Keratinocyte (primary cell): ENCODE measurements around the gene HNRNPA2B1. TPM values are rescaled to one million over a fixed set of nuclear protein-coding genes. Genes with fewer than 3 reads are reported as not detected.

Experiments used
- DNase-seq: peaks from one replicate; pipeline ENCODE4 v3.0.0-alpha.2; 2011; ENCODE audit warnings: low read depth, missing footprints, low spot score
- FAIRE-seq: peaks from 2 replicates; lab custom pipeline; 2011; peaks lifted over from hg19 to GRCh38; lab: Jason Lieb, UNC
- H2AFZ ChIP-seq: 2 replicates; pipeline ENCODE4 v1.6.0; 2012; ENCODE audit warnings: low read length, control low read depth, inconsistent platforms; ENCODE audit not compliant: control insufficient read depth
- H3K27ac ChIP-seq: 2 replicates; pipeline ENCODE4 v1.5.1; 2011; ENCODE audit warnings: low read length; ENCODE audit not compliant: control insufficient read depth, insufficient read depth
- H3K27me3 ChIP-seq: 3 replicates; pipeline ENCODE4 v1.6.0; 2011; ENCODE audit warnings: low read length; ENCODE audit not compliant: control insufficient read depth, insufficient read depth; ENCODE audit errors: extremely low read depth
- H3K36me3 ChIP-seq, 2 experiments: 2 replicates in 1 of 2; 3 replicates in 1 of 2; pipeline ENCODE4 v1.5.1; 2011; ENCODE audit warnings: low read length in 2 of 2, mild to moderate bottlenecking in 1 of 2; ENCODE audit not compliant: control insufficient read depth in 2 of 2, insufficient read depth in 2 of 2; ENCODE audit errors: extremely low read depth in 1 of 2
- H3K4me1 ChIP-seq: 3 replicates; pipeline ENCODE4 v1.5.1; 2011; ENCODE audit warnings: low read length; ENCODE audit not compliant: control insufficient read depth, insufficient read depth; ENCODE audit errors: extremely low read depth
- H3K4me2 ChIP-seq: 3 replicates; pipeline ENCODE4 v1.6.0; 2011; ENCODE audit warnings: low read depth, low read length; ENCODE audit not compliant: control insufficient read depth, insufficient read depth; ENCODE audit errors: extremely low read depth
- H3K4me3 ChIP-seq, 3 experiments: fragments of 200-600 bp in 1 of 3; sonication (generic) in 1 of 3; 2 replicates in 2 of 3; 3 replicates in 1 of 3; pipeline ENCODE4 v1.5.1; 2011 to 2016; ENCODE audit warnings: low read length in 3 of 3, mild to moderate bottlenecking in 3 of 3, control low read depth in 2 of 3, inconsistent platforms in 1 of 3, low read depth in 1 of 3, mixed read lengths in 1 of 3, mixed run types in 1 of 3, moderate library complexity in 1 of 3; ENCODE audit not compliant: control insufficient read depth in 2 of 3, insufficient read depth in 2 of 3; ENCODE audit errors: extremely low read depth in 1 of 3
- H3K79me2 ChIP-seq: 2 replicates; pipeline ENCODE4 v1.6.0; 2012; ENCODE audit warnings: low read length; ENCODE audit not compliant: control insufficient read depth, insufficient read depth
- H3K9ac ChIP-seq: 3 replicates; pipeline ENCODE4 v1.6.0; 2011; ENCODE audit warnings: low read length; ENCODE audit not compliant: control insufficient read depth, insufficient read depth; ENCODE audit errors: extremely low read depth
- H3K9me1 ChIP-seq: 3 replicates; pipeline ENCODE4 v1.6.0; 2011; ENCODE audit warnings: low read length; ENCODE audit not compliant: control insufficient read depth, insufficient read depth; ENCODE audit errors: extremely low read depth
- H3K9me3 ChIP-seq: 2 replicates; pipeline ENCODE4 v1.5.1; 2012; ENCODE audit warnings: low read depth, low read length; ENCODE audit not compliant: control insufficient read depth
- H4K20me1 ChIP-seq: 3 replicates; pipeline ENCODE4 v1.6.0; 2011; ENCODE audit warnings: low read length; ENCODE audit not compliant: control insufficient read depth, insufficient read depth; ENCODE audit errors: extremely low read depth
- EZH2 ChIP-seq: IDR thresholded peaks from one replicate; pipeline ENCODE4 v1.6.1; 2012; ENCODE audit warnings: inconsistent platforms, mild to moderate bottlenecking, low read length, moderate library complexity
- dilution Hi-C: fragments of 300-500 bp; cut with MboI; formaldehyde crosslinking; loops from one replicate; pipeline ENCODE4 v1.7.0; 2020; ENCODE audit warnings: low sequenced_read_pairs; ENCODE audit not compliant: extremely low pct_ligation_motif_present
- polyA plus RNA-seq, 5 experiments: library from polyadenylated mRNA; depleted of rRNA in 3 of 5; stranded (reverse) in 3 of 5; stranded (forward) in 1 of 5; unstranded in 1 of 5; fragments of >200 nt; gene quantifications; 1 replicate in 1 of 5; 2 replicates in 3 of 5; 3 replicates in 1 of 5; pipeline versions ENCODE4 v1.2.1 to v1.2.3, GENCODE V29; 2011 to 2012; ENCODE audit warnings: missing spikeins in 2 of 5, low read depth in 1 of 5, low replicate concordance in 1 of 5
- TF ChIP-seq, protein P1 (sequence below), 3 experiments: IDR thresholded peaks in 1 of 3; conservative IDR thresholded peaks in 1 of 3; optimal IDR thresholded peaks in 1 of 3; 2 replicates in 2 of 3; 3 replicates in 1 of 3; pipeline versions ENCODE3 to v1.5.1; 2011; ENCODE audit warnings: low read length in 3 of 3, mild to moderate bottlenecking in 3 of 3, moderate library complexity in 2 of 3, control low read depth in 1 of 3, inconsistent platforms in 1 of 3; ENCODE audit not compliant: insufficient read depth in 2 of 3; ENCODE audit errors: extremely low read depth in 1 of 3

The HNRNPA2B1 gene
- polyA plus RNA-seq, 1 donor (not counting 4 experiments of a cell fraction or from before 2014, with no cell fraction given) = 511 TPM

DNA sequence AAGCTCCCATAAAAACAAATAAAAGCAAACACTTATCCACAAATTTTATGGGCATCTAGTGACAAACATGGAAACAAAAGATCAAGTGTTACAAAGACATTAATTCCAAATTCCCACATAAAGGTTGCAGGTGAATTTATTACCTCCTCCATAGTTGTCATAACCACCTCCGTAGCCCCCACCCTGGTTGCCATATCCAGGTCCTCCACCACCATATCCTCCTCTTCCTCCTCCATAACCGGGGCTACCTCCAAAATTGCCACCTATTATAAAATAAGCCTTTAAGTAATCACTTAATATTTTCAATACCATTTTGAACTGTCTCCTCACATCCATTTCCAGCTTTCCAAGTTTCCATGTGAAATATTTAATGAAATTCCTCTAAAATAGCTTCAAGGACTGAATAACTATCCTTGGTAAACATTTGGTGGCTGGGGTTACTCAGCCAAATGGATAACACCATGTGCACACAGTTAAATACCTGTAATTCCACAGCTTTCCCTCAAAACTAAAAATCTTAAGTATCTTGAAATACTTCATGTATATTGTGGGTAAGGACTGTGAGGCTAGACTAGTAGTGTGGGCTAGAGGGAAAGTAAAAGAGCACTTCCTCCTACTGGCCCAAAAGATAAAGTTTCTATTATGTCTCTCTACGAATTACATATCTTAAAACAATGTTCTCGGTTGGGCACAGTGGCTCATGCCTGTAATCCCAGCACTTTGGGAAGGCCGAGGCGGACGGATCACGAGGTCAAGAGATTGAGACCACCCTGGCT lies 6.9 kb downstream of the HNRNPA2B1 start:
- Histone ChIP-seq H3K9me3 (no peaks in the 10 kb centered on the region), H3K4me1 (peaks cover 17% of the 10 kb centered on the region), H3K9ac (no peak overlapping the region), H3K9me1 (no peaks in the 10 kb centered on the region), H3K4me3 (no peak overlapping the region), H3K36me3 (peaks cover 31 to 76% of the 10 kb centered on the region in 2 experiments), H4K20me1 (peaks cover 49% of the 10 kb centered on the region), H2AFZ (no peak overlapping the region), H3K27ac (no peak overlapping the region), H3K27me3 (no peaks in the 10 kb centered on the region), H3K4me2 (no peak overlapping the region), H3K79me2 (peaks cover 75% of the 10 kb centered on the region)
- no peak for TF ChIP-seq EZH2
- TF ChIP-seq, protein P1, sequence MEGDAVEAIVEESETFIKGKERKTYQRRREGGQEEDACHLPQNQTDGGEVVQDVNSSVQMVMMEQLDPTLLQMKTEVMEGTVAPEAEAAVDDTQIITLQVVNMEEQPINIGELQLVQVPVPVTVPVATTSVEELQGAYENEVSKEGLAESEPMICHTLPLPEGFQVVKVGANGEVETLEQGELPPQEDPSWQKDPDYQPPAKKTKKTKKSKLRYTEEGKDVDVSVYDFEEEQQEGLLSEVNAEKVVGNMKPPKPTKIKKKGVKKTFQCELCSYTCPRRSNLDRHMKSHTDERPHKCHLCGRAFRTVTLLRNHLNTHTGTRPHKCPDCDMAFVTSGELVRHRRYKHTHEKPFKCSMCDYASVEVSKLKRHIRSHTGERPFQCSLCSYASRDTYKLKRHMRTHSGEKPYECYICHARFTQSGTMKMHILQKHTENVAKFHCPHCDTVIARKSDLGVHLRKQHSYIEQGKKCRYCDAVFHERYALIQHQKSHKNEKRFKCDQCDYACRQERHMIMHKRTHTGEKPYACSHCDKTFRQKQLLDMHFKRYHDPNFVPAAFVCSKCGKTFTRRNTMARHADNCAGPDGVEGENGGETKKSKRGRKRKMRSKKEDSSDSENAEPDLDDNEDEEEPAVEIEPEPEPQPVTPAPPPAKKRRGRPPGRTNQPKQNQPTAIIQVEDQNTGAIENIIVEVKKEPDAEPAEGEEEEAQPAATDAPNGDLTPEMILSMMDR (optimal IDR thresholded peaks at IDR 0.05 in 1 of 3, IDR thresholded peaks at IDR 0.05 in 1 of 3, conservative IDR thresholded peaks at IDR 0.05 in 1 of 3; ENCODE audit: extremely low read depth in 1 of 3, insufficient read depth in 2 of 3, low read length in 3 of 3) = no peak
- no peak for DNase-seq
- dilution Hi-C loops = no loop called here
- FAIRE-seq = no peak

DNA sequence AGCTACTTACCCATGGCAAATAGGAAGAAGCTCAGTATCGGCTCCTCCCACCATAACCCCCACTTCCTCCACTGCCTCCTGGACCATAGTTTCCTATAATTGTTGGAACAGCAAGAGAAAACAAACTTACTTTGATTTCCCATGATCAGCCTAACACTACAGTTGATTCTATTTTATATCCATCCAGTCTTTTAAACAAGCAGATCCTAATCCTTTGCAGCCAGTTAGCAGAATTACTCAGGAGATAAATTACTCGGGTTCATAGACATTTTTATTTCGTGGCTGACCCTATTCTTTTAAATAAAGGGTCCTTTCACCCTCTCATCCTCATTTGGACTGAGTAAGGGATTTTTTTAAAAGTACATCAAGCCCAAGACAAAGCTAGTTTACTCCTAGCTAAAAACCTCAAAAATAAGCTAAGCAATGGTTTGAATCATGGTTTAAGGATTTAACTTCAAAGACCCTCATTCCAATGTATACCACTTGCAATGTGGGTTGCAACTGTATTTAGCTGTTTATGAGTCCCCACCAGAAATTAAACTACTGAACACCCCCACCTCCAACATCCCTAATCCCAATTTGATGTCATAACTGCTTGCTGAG lies 8.0 kb downstream of the HNRNPA2B1 start:
- FAIRE-seq (no peak), DNase-seq (no peak)
- dilution Hi-C loops = no loop called here
- no peak for TF ChIP-seq EZH2
- TF ChIP-seq, protein P1 (optimal IDR thresholded peaks at IDR 0.05 in 1 of 3, IDR thresholded peaks at IDR 0.05 in 1 of 3, conservative IDR thresholded peaks at IDR 0.05 in 1 of 3; ENCODE audit: extremely low read depth in 1 of 3, insufficient read depth in 2 of 3, low read length in 3 of 3) = no peak
- Histone ChIP-seq H3K36me3 (peaks cover 40 to 81% of the 10 kb centered on the region in 2 experiments), H3K4me1 (peaks cover 17% of the 10 kb centered on the region), H2AFZ (no peak overlapping the region), H3K27ac (no peak overlapping the region), H3K9ac (no peak overlapping the region), H3K9me1 (no peaks in the 10 kb centered on the region), H4K20me1 (peaks cover 46% of the 10 kb centered on the region), H3K27me3 (no peaks in the 10 kb centered on the region), H3K4me2 (no peak overlapping the region), H3K9me3 (no peaks in the 10 kb centered on the region), H3K4me3 (no peak overlapping the region), H3K79me2 (peaks cover 65% of the 10 kb centered on the region)
